HG02885 (cell line): ENCODE data around the gene MAP3K1.

Experiments
- ATAC-seq: cut with Tn5 transposase; IDR thresholded peaks from one replicate; pipeline ENCODE4 v1.9.1; 2021; ENCODE audit warnings: mild to moderate bottlenecking; ENCODE audit not compliant: unreplicated experiment, poor library complexity

Gene MAP3K1

GRCh38 chr5:56840597-56840996 is 25.2 kb downstream of the MAP3K1 start:
- no peak for ATAC-seq

DNA sequence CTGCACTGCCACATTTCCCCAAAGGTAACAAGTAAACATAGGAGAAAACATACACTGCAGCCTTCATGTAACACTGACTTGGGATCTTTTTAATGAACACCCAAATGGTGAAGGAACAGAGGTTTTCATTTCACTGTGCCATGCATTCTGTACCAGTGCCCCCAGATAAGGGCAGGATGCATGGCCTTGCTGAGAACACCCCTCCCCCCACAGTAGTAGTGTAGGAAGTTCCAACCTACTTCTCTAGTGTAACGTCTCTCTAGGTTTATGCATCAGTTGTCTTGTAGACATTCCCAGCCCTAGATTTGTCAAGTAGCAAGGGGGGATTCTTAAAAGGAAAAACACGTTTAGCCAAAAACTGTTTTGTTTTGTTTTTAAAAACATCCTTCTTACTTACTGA is 29.9 kb downstream of the MAP3K1 start:
- ATAC-seq, result no peak

DNA sequence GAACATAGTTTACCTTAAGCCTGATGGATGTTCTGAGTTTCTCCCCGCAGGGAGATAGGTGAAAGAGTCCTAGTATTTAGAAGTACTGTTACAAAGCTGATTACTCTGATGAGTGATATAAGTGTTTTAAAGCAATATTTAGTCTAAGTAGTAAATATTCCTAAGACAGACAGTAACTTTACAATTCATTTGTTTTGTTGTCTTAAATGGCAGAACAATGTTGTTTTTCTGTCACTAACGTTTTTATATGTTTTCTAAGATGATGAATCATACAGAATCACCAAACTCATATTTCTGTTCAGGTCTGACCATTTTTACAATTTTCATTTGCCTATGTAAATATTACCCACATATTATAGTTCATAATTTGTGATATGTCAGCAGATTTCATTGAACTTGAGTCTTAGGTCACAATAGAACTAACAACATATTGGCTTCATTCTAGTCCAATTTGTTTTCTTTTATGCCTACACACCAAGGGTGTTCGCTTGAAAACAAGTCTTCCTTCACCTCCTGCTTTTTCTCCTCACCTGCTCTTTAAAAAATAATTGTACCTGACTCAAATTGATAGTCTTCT is 30.6 kb downstream of the MAP3K1 start:
- ATAC-seq, result no peak

DNA sequence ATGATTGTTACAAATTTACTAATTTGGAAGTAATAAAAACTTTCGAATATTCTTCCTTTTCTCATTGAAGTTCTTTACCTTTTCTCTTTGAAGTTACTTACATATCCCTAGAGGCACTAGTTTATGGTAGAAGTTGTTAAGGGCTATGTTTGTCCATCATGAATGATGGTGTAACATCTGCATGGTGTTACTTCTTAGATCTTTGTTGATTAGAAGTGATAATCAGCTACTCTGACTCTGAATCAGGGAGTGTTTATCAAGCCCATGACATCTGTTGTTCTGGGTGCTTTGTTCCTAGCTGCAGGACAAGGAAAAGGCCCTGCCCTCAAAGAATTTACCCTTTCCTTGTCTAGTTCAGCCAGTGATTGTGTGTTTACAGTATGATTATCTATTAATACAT is 32.9 kb downstream of the MAP3K1 start:
- ATAC-seq, result no peak

- ATAC-seq, result no peak
Observed at GRCh38 chr5:56849671-56850070, 34.3 kb downstream of the MAP3K1 start.

DNA sequence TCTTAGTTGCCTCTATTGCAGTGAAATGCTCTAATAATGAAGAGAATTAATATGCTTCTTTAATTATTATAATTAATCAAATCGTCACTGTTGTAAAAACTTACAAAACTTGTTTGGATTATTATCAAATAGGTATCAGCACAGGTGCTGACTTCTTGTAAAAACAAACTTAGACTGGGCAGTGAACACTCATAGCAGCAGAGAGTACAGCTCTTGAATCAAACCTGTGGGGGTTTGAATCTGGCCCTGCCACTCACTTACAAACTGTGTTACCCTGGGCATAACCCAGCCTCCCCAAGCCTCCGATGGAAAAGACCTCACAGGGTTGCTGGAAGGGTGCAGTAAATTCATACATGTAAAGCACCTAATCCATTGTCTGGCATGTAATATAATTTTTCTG is 35.1 kb downstream of the MAP3K1 start:
- no peak for ATAC-seq

GRCh38 chr5:56851258-56851941 is 36.1 kb downstream of the MAP3K1 start:
- ATAC-seq, result no peak

- no peak for ATAC-seq
Observed at GRCh38 chr5:56852228-56853000, 37.1 kb downstream of the MAP3K1 start.

GRCh38 chr5:56853698-56854097 is 38.3 kb downstream of the MAP3K1 start:
- no peak for ATAC-seq

DNA sequence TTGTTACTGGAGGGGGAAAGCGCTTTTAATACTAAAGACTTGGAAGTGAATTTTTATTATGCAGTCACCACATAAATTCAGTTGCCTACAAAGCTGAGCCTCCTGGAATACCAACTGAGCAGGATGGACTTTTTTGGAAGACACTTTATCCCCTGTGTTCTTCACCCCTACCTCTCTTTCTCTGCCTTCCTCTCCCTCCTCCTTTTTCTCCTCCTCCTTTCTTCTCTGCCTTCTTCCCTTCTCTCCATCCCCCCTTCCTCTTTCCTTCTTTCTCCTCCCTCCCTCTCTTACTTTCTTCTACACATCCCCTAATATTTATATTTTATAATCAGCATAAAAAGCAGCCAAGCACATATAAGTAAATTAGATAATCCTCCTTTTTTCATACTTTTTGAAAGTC is 39.6 kb downstream of the MAP3K1 start:
- no peak for ATAC-seq

GRCh38 chr5:56856541-56857178 is 41.3 kb downstream of the MAP3K1 start:
- no peak for ATAC-seq

DNA sequence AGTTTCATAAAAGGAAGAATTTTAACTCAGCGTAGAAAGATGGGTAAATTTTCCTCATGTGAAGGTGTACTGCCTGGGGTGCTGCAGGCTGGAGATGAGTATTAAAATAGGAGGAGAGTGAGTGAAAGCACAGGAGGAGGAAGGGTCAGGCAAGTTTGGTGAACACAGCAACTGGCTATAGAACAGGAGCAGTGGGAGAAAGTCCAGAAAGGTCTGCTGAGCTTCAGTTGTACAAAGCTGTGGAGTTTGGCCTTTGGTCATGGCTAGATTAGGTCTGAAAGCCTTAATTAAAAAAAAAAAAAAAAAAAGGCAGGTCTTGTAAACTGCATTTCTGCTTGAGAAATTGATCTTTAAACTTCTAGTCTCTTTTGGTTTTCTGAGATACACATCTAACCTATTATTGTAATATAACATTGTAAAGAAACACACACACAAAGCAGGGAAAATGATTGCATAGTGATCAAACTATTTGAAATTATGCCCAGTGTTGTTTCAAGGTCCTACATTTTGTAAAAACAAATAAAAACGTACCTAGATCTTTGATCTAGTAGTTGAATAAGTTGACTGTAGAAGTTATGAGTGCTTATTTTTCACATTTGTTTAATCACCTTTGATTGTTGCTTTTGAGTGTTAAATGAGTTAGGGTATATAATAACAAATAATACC is 43.6 kb downstream of the MAP3K1 start:
- ATAC-seq, result no peak

GRCh38 chr5:56861893-56862485 is 46.6 kb downstream of the MAP3K1 start:
- no peak for ATAC-seq

- no peak for ATAC-seq
Observed at GRCh38 chr5:56862909-56863308, 47.6 kb downstream of the MAP3K1 start.

DNA sequence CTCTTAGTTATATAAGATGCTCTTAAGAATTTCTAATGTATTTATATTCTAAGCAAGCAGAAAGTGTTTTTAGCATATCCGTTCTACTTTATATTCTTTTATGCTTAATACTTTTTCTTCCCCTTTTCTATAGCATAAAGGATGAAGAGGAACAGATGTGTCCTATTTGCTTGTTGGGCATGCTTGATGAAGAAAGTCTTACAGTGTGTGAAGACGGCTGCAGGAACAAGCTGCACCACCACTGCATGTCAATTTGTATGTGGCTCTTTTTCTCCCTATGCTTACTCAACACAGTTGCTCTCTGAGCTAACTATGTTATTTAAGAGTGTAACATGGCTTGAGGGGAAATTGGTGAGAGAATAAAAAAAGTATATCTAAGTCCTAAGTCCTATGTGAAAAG is 56.4 kb downstream of the MAP3K1 start:
- no peak for ATAC-seq

DNA sequence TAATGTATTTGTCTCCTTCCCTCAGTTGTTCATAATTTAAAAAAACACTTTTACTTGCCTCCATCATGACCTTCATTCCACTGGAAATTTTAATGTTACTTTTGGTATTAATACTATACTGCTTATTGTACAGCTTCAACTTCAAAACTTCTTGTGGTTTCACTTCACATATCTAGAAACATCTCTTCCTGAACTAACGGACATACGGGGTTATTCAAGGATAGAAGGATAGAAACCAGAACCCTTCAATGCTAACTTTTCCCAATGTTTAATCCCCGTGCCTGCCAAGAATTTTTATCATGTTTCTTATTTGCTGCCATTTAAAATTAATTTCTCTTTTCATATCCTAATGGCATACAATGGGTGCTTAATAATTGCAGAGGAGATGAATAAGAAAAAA is 57.7 kb downstream of the MAP3K1 start:
- ATAC-seq, result no peak

DNA sequence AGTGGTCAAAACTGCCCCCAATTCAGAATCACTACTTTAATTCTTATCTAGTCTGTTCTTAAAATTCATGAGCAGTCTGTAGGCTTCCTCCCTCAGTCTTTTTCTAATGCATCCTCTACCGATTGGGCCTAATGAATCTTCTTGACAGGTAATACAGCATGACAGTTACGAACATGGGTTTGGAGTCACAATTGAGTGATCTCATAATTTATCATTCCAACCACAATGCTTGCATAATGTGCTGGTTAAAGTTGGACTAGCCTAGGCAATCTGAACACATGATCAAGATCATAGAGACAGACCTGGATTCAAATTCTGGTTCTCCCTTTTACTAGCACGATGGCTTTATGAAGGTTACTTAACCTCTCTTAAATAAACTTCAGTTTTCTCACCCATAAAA is 61.0 kb downstream of the MAP3K1 start:
- no peak for ATAC-seq

DNA sequence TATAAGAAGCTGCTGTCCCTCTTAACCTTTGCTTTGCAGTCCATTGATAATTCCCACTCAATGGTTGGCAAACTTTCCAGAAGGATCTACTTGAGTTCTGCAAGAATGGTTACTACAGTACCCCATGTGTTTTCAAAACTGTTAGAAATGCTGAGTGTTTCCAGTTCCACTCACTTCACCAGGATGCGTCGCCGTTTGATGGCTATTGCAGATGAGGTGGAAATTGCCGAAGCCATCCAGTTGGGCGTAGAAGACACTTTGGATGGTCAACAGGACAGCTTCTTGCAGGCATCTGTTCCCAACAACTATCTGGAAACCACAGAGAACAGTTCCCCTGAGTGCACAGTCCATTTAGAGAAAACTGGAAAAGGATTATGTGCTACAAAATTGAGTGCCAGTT is 66.2 kb downstream of the MAP3K1 start:
- ATAC-seq, result no peak

GRCh38 chr5:56893251-56893951 is 78.1 kb downstream of the MAP3K1 start:
- ATAC-seq, result no peak

DNA sequence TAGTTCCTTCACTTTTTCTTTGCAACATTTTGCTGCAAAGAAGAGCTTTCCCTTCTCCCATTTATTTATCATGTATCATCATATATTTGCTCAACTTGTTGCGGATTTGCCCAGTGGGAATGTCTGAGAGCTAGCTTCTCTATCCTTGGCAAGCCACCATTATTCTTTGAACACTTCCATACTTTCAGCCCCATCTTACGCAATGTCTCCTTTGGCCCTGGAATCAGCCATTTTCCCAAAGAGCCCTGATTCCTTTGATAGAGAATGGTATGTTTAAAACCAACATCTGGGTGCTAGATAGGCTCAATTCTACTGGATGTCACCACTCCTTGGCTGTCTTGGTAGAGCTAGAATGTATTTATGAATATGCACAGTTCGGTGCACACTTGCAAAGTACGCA is 81.4 kb downstream of the MAP3K1 start:
- ATAC-seq, result no peak
